Heart left ventricle (tissue), 16 donors: ENCODE measurements around the gene WNT3A. TPM values are rescaled to one million over a fixed set of nuclear protein-coding genes. Genes with fewer than 3 reads are reported as not detected.
A peak's percentile ranks its signal among the peaks of the same experiment; 100 is the strongest.

ENCODE experiments used
- ATAC-seq, 4 donors: fragments of 200-7000 bp; cut with Tn5 transposase; one replicate each; pipeline ENCODE4 v1.9.1; 2020 to 2022; ENCODE audit warnings: moderate library complexity in 4 of 4, mild to moderate bottlenecking in 3 of 4, moderate number of reproducible peaks in 1 of 4
- DNase-seq, 5 donors: peaks; one replicate each; pipeline ENCODE4 v3.0.0-alpha.2; 2020
- H3K27ac ChIP-seq, 12 donors: fragments of 200-600 bp; sonication (generic) in 4 of 12; one replicate each; pipeline versions ENCODE4 v1.5.0 to v1.8.0; 2016 to 2022; ENCODE audit warnings: mild to moderate bottlenecking in 2 of 12
- H3K27me3 ChIP-seq, 9 donors: fragments of 200-600 bp; sonication (generic) in 2 of 9; one replicate each; pipeline versions ENCODE4 v1.5.1 to v1.8.0; 2016 to 2022; ENCODE audit warnings: mild to moderate bottlenecking in 3 of 9
- H3K36me3 ChIP-seq, 9 donors: fragments of 200-600 bp; sonication (generic) in 2 of 9; one replicate each; pipeline versions ENCODE4 v1.5.0 to v1.8.0; 2018 to 2022; ENCODE audit warnings: mild to moderate bottlenecking in 2 of 9
- H3K4me1 ChIP-seq, 12 donors: fragments of 200-600 bp; sonication (generic) in 4 of 12; one replicate each; pipeline versions ENCODE4 v1.5.0 to v1.8.0; 2016 to 2022; ENCODE audit warnings: mild to moderate bottlenecking in 3 of 12
- H3K4me3 ChIP-seq, 12 donors: fragments of 200-600 bp; sonication (generic) in 4 of 12; one replicate each; pipeline versions ENCODE4 v1.5.0 to v1.8.0; 2017 to 2022; ENCODE audit warnings: mild to moderate bottlenecking in 9 of 12, moderate library complexity in 4 of 12
- H3K9me3 ChIP-seq, 12 donors: fragments of 200-600 bp; sonication (generic) in 4 of 12; one replicate each; pipeline versions ENCODE4 v1.5.0 to v1.8.0; 2016 to 2022; ENCODE audit warnings: mild to moderate bottlenecking in 1 of 12
- POLR2A ChIP-seq, 2 donors: fragments of 450-650 bp; IDR thresholded peaks; one replicate each; pipeline ENCODE4 v1.6.1; 2017; ENCODE audit warnings: antibody characterized with exemption in 2 of 2, mild to moderate bottlenecking in 2 of 2, moderate library complexity in 2 of 2
- WGBS, 4 donors: extraction: QIAGEN DNeasy Blood & Tissue Kit in 2 of 4; methylation state at CpG; one replicate each; pipeline versions ENCODE4 v1.1.5 to v1.1.7; 2013 to 2018; 5-methylcytosine and 5-hydroxymethylcytosine counted together
- intact Hi-C, 10 donors: fragments of 100-400 bp; cut with DNase I; formaldehyde crosslinking; loops; one replicate each; pipeline versions ENCODE4 v1.11.1 to v1.14.2; 2022
- polyA plus RNA-seq, 2 donors: library from polyadenylated mRNA; stranded (reverse); fragments of 200-250 nt; gene quantifications; one replicate each; pipeline ENCODE4 v1.2.3, GENCODE V29; 2013
- total RNA-seq, 9 donors: library from RNA; depleted of rRNA in 2 of 9; stranded (reverse); fragments of >200 nt in 2 of 9; fragmentation: NEBNext Ultra II Directional in 3 of 9; extraction: Animal tissue kit (Norgen Biotek cat#: 25700) in 3 of 9; gene quantifications; one replicate each; pipeline versions ENCODE4 v1.1.0 to v1.2.4, GENCODE V29; 2016 to 2023
- TF ChIP-seq, protein P1 (sequence below), 12 donors: fragments of 200-600 bp; sonication (generic) in 4 of 12; IDR thresholded peaks; one replicate each; pipeline versions ENCODE4 v1.5.0 to v1.8.0; 2018 to 2022; ENCODE audit warnings: antibody characterized with exemption in 12 of 12, mild to moderate bottlenecking in 5 of 12
- donor health status: ischemic (EF 13 %, LVEDD 7.1; RV severe dilation, severe dysfunction).
- donor health status: healthy with polysubstance abuse.
- donor health status: DM: no; HTN: yes; CAD: no.
- donor health status: DM: no; HTN: no; CAD: no.
- donor health status: ischemic (EF 25% LVEDD 6.9; RV normal size, moderate dysfunction).
- donor health status: ischemic (EF 25% LVEDD 5.7; RV mildly dilated, moderate dysfunction).
- donor health status: healthy.
- donor health status: DM: yes; HTN: yes; CAD: no.
- donor health status: ischemic (EF 35%, LVEDD 5.7; RV mildly dilated, moderate dysfunction).
- donor health status: nonischemic (EF 11% LVEDD 7.7; RV severe dilation, severe dysfunction).
- donor health status: DM: yes; HTN: yes; CAD: no.
- donor health status: PGD.
- donor health status: ischemic (EF 29% LVEDD 5.4; RV normal size, mild dysfunction).
- donor health status: nonischemic (EF 23%, LVEDD 6.1; RV moderate dilation, normal function).

WNT3A gene
- total and polyA plus RNA-seq, 11 donors: not detected

DNA sequence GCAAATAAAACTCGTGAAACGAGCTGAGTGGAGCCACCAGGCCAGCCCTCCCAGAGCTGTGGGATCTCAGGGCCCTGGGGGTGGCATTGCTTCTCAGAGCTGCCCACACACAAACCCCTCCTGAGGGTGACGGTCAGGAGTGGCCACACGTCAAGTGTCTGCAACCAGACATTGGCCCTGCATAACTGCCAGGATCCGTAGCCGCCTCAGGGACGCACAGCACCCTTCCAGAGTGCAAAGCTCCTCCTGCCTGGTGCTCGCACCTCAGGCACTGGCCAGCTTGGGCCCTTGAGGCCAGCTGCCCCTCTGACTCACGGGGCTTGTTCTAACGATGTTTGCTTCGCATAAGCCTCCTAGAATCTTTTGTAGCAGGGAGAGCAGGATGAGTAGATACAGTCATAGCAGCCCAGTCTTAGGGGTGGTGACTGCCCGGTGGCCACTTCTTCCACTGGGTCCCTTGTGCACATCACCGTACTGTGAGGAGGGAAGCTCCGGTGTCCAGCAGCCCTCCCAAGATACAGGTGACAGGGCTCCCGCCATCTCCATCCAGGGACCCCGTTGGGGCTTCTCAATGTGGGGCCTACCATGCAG lies 5.0 kb downstream of the WNT3A start:
- no peaks in the 10 kb centered on the region for H3K36me3 ChIP-seq
- no peak overlapping the region for H3K27ac ChIP-seq
- intact Hi-C loops: no loop called here
- WGBS, 4 donors: 72 to 86% (median 74%) methylated on average over 15 to 16 of the region's 16 CpGs
- H3K4me1 ChIP-seq: peaks cover 0 to 11% (median 0%) of the 10 kb centered on the region in 12 donors
- peaks cover 26 to 62% (median 31%) of the 10 kb centered on the region in 9 donors for H3K27me3 ChIP-seq
- DNase-seq (peak in 1 of 5 donors; percentile 2), ATAC-seq (no peak)
- TF ChIP-seq POLR2A (IDR thresholded peaks at IDR 0.05): no peak
- TF ChIP-seq, protein P1, sequence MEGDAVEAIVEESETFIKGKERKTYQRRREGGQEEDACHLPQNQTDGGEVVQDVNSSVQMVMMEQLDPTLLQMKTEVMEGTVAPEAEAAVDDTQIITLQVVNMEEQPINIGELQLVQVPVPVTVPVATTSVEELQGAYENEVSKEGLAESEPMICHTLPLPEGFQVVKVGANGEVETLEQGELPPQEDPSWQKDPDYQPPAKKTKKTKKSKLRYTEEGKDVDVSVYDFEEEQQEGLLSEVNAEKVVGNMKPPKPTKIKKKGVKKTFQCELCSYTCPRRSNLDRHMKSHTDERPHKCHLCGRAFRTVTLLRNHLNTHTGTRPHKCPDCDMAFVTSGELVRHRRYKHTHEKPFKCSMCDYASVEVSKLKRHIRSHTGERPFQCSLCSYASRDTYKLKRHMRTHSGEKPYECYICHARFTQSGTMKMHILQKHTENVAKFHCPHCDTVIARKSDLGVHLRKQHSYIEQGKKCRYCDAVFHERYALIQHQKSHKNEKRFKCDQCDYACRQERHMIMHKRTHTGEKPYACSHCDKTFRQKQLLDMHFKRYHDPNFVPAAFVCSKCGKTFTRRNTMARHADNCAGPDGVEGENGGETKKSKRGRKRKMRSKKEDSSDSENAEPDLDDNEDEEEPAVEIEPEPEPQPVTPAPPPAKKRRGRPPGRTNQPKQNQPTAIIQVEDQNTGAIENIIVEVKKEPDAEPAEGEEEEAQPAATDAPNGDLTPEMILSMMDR (IDR thresholded peaks at IDR 0.05): no peak
- no peak overlapping the region for H3K4me3 ChIP-seq
- no peaks in the 10 kb centered on the region for H3K9me3 ChIP-seq

DNA sequence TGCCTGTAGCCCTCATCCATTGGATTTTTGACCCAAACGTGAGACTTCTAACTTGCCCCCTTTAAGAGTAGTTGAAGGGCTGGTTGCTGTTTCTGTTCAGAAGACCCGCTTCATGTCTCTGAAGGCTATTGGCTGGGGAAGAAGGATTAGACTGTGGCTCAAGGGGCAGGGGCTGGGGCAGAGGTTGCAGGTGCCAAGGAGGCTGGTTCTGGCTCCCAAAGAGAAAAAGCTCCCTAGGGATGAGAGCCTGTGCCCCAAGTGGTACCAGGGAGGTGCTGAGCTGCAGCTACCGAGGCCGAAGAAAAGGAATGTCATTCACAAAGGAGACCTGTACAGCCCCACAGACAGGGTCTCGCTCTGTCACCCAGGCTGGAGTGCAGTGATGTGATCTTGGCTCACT lies 5.8 kb downstream of the WNT3A start:
- ATAC-seq (no peak), DNase-seq (peak in 1 of 5 donors; percentile 1)
- H3K36me3 ChIP-seq: no peaks in the 10 kb centered on the region
- no peak overlapping the region for H3K4me3 ChIP-seq
- no peak overlapping the region for H3K27ac ChIP-seq
- intact Hi-C loops: no loop called here
- TF ChIP-seq, protein P1 (IDR thresholded peaks at IDR 0.05): no peak
- TF ChIP-seq POLR2A (IDR thresholded peaks at IDR 0.05): no peak
- peaks cover 19 to 55% (median 24%) of the 10 kb centered on the region in 9 donors for H3K27me3 ChIP-seq
- 75 to 88% (median 84%) methylated on average over 4 to 5 of the region's 5 CpGs for WGBS, 4 donors
- H3K4me1 ChIP-seq: peaks cover 0 to 3% (median 0%) of the 10 kb centered on the region in 12 donors
- H3K9me3 ChIP-seq: no peaks in the 10 kb centered on the region

DNA sequence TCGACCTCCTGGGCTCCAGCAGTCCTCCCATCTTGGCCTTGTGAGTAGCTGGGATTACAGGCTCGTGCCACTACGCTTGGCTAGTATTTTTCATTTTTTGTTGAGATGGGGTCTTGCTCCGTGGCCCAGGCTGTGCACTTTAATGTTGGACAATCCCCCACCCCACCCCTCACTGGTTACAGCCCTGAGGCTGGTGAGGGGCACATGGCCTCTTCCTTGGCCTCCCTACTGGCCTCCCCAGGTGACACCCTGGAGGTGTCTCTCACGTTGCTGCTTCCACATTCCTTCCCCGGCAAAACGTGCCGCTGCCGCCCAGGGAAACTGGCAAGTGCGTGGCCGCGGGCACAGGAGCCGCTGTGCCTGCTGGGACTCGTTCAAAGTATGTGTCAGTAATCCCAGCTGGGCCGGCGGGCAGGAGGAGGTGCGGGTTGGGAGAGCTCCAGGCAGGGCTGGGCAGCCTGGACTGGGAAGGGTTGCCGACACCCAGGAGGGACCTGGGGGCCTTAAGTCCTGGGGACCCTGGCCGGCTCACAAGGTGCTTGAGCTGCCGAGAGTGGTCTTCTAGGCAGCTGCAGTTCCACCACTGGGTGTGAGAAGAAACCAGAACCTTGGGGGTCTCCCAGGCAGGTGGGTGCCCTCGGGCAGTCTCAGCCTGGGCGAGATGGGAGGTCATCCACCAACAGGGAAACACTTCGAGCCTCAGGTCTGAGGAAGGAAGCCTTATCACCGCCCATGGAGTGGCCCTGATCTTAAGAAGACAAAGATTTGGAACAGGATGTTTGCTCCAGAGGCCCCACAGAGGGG lies 6.5 kb downstream of the WNT3A start:
- ATAC-seq: no peak
- Histone ChIP-seq H3K4me3 (no peak overlapping the region), H3K4me1 (no peaks in the 10 kb centered on the region), H3K27ac (no peak overlapping the region), H3K27me3 (peaks cover 12 to 47% (median 16%) of the 10 kb centered on the region in 9 donors), H3K9me3 (no peaks in the 10 kb centered on the region), H3K36me3 (no peaks in the 10 kb centered on the region)
- intact Hi-C loops: no loop called here
- WGBS, 4 donors: 78 to 83% (median 80%) methylated on average over 21 to 24 of the region's 24 CpGs
- TF ChIP-seq, protein P1 (IDR thresholded peaks at IDR 0.05): no peak
- no peak for TF ChIP-seq POLR2A (IDR thresholded peaks at IDR 0.05)
- DNase-seq: peak in 1 of 5 donors; percentile 4
